Neural cell (in vitro differentiated cells): ENCODE results near the gene SLC51A. TPM values are rescaled to one million over a fixed set of nuclear protein-coding genes. Genes with fewer than 3 reads are reported as not detected.
A peak's percentile ranks its signal among the peaks of the same experiment; 100 is the strongest.

Source experiments
- H2AFZ ChIP-seq: fragments of 200-600, 300-800 bp; sonication (generic), shearing (Covaris generic); 2 replicates; pipeline ENCODE4 v1.6.0; 2014; ENCODE audit warnings: low read depth, mild to moderate bottlenecking, antibody characterized with exemption, low read length, moderate library complexity
- H3F3A ChIP-seq: fragments of 200-600 bp; shearing (Covaris generic); 2 replicates; pipeline ENCODE4 v1.6.1; 2016; ENCODE audit warnings: mild to moderate bottlenecking, moderate library complexity, mixed read lengths, antibody characterized with exemption, low read length; ENCODE audit not compliant: insufficient read depth, poor library complexity, severe bottlenecking
- H3K27ac ChIP-seq: fragments of 200-600, 300-800 bp; sonication (generic), shearing (Covaris generic); 2 replicates; pipeline ENCODE4 v1.5.1; 2014; ENCODE audit warnings: mild to moderate bottlenecking, low read length, moderate library complexity
- H3K27me3 ChIP-seq: fragments of 300-800, 200-600 bp; sonication (generic), shearing (Covaris generic); 2 replicates; pipeline ENCODE4 v1.6.0; 2014; ENCODE audit warnings: mild to moderate bottlenecking, low read depth, low read length, moderate library complexity; ENCODE audit not compliant: insufficient read depth
- H3K36me3 ChIP-seq: fragments of 300-800, 200-600 bp; sonication (generic), shearing (Covaris generic); 2 replicates; pipeline ENCODE4 v1.5.1; 2014; ENCODE audit warnings: mild to moderate bottlenecking, antibody characterized with exemption, low read length, moderate library complexity; ENCODE audit not compliant: insufficient read depth
- H3K4me2 ChIP-seq: fragments of 300-800, 200-600 bp; sonication (generic), shearing (Covaris generic); 2 replicates; pipeline ENCODE4 v1.6.0; 2014; ENCODE audit warnings: mild to moderate bottlenecking, low read length
- H3K4me3 ChIP-seq: fragments of 300-800, 200-600 bp; sonication (generic), shearing (Covaris generic); 2 replicates; pipeline ENCODE4 v1.5.1; 2014; ENCODE audit warnings: mild to moderate bottlenecking, low read length, moderate library complexity
- H3K79me2 ChIP-seq: fragments of 200-600 bp; shearing (Covaris generic); replicated peaks from 2 replicates; pipeline ENCODE4 v1.6.0; 2014; ENCODE audit warnings: mild to moderate bottlenecking, low read length, moderate library complexity; ENCODE audit not compliant: insufficient read depth
- H3K9ac ChIP-seq: fragments of 300-800, 200-600 bp; sonication (generic), shearing (Covaris generic); 2 replicates; pipeline ENCODE4 v1.6.1; 2016; ENCODE audit warnings: mild to moderate bottlenecking, low read length, mixed read lengths
- H3K9me2 ChIP-seq: fragments of 200-600 bp; shearing (Covaris generic); 2 replicates; pipeline ENCODE4 v1.6.1; 2016; ENCODE audit warnings: mild to moderate bottlenecking, low read length, mixed read lengths; ENCODE audit not compliant: insufficient read depth
- H3K9me3 ChIP-seq: fragments of 200-600, 300-800 bp; sonication (generic), shearing (Covaris generic); 2 replicates; pipeline ENCODE4 v1.6.1; 2016; ENCODE audit warnings: mild to moderate bottlenecking, mixed run types, low read length, moderate library complexity, mixed read lengths
- H4K20me1 ChIP-seq: fragments of 200-600 bp; shearing (Covaris generic); 2 replicates; pipeline ENCODE4 v1.6.1; 2016; ENCODE audit warnings: mild to moderate bottlenecking, mixed run types; ENCODE audit not compliant: insufficient read depth
- CTCF ChIP-seq: fragments of 450-650 bp; IDR thresholded peaks from 2 replicates; pipeline ENCODE4 v1.5.1; 2014; ENCODE audit warnings: antibody characterized with exemption, mild to moderate bottlenecking, moderate library complexity; ENCODE audit not compliant: poor library complexity, severe bottlenecking
- EP300 ChIP-seq: fragments of 450-650 bp; conservative IDR thresholded peaks from 2 replicates; pipeline ENCODE4 v1.6.1; 2014; ENCODE audit warnings: antibody characterized with exemption, mild to moderate bottlenecking, moderate library complexity; ENCODE audit not compliant: poor library complexity, severe bottlenecking
- EZH2 ChIP-seq: fragments of 200-600, 300-800 bp; shearing (Covaris generic), sonication (generic); IDR thresholded peaks from 2 replicates; pipeline ENCODE4 v1.6.1; 2014; ENCODE audit warnings: antibody characterized with exemption, low read length, borderline replicate concordance, mild to moderate bottlenecking; ENCODE audit not compliant: insufficient read depth, poor library complexity, severe bottlenecking
- MXI1 ChIP-seq: fragments of 450-650 bp; conservative IDR thresholded peaks from 2 replicates; pipeline ENCODE4 v1.6.1; 2014; ENCODE audit warnings: antibody characterized with exemption, mild to moderate bottlenecking; ENCODE audit not compliant: poor library complexity, severe bottlenecking
- POLR2AphosphoS5 ChIP-seq: IDR thresholded peaks from 2 replicates; pipeline ENCODE4 v1.6.1; 2012
- RAD21 ChIP-seq: fragments of 450-650 bp; conservative IDR thresholded peaks from 2 replicates; pipeline ENCODE4 v1.6.1; 2014; ENCODE audit warnings: antibody characterized with exemption, mild to moderate bottlenecking, moderate library complexity
- REST ChIP-seq: IDR thresholded peaks from 2 replicates; pipeline ENCODE4 v1.6.1; 2012; ENCODE audit warnings: borderline replicate concordance
- SMC3 ChIP-seq: fragments of 450-650 bp; conservative IDR thresholded peaks from 2 replicates; pipeline ENCODE4 v1.6.1; 2014; ENCODE audit warnings: antibody characterized with exemption, mild to moderate bottlenecking, moderate library complexity; ENCODE audit not compliant: poor library complexity
- TAF1 ChIP-seq: IDR thresholded peaks from 2 replicates; pipeline ENCODE4 v1.6.1; 2012; ENCODE audit warnings: low read depth
- polyA plus RNA-seq: library from polyadenylated mRNA; depleted of rRNA; stranded (reverse); fragments of >200 nt; gene quantifications from 2 replicates; pipeline ENCODE4 v1.2.3, GENCODE V29; 2014

SLC51A gene
- polyA plus RNA-seq, 1 donor from 2014 or later: not detected

- peak overlapping the region; percentile 51 for H3K9ac ChIP-seq
- TF ChIP-seq EP300: no peak
- TF ChIP-seq POLR2AphosphoS5: peak; percentile 17
- TF ChIP-seq RAD21: peak; percentile 35
- no peaks in the 10 kb centered on the region for H3K36me3 ChIP-seq
- no peak overlapping the region for H3K4me3 ChIP-seq
- peak overlapping the region; percentile 69 for H2AFZ ChIP-seq
- no peaks in the 10 kb centered on the region for H4K20me1 ChIP-seq
- H3K79me2 ChIP-seq: no peaks in the 10 kb centered on the region
- no peaks in the 10 kb centered on the region for H3K9me2 ChIP-seq
- peak overlapping the region; percentile 70 for H3K27ac ChIP-seq
- H3F3A ChIP-seq: no peaks in the 10 kb centered on the region
- no peaks in the 10 kb centered on the region for H3K27me3 ChIP-seq
- H3K4me2 ChIP-seq: no peak overlapping the region
- no peaks in the 10 kb centered on the region for H3K9me3 ChIP-seq
Measured at GRCh38 chr3:196193133-196193735, 23.1 kb upstream of the SLC51A start.

GRCh38 chr3:196193736-196194541 is 22.4 kb upstream of the SLC51A start:
- H3K4me2 ChIP-seq: no peak overlapping the region
- H3K27me3 ChIP-seq: no peaks in the 10 kb centered on the region
- no peaks in the 10 kb centered on the region for H3K9me3 ChIP-seq
- no peak overlapping the region for H3K9ac ChIP-seq
- peak overlapping the region; percentile 70 for H3K27ac ChIP-seq
- TF ChIP-seq EZH2 (no peak), POLR2AphosphoS5 (no peak), REST (no peak), RAD21 (no peak), EP300 (no peak), SMC3 (no peak), MXI1 (no peak), CTCF (no peak), TAF1 (no peak)
- H2AFZ ChIP-seq: no peak overlapping the region
- no peaks in the 10 kb centered on the region for H3K79me2 ChIP-seq
- H3K9me2 ChIP-seq: no peaks in the 10 kb centered on the region
- H3K36me3 ChIP-seq: no peaks in the 10 kb centered on the region
- no peaks in the 10 kb centered on the region for H3F3A ChIP-seq
- no peak overlapping the region for H3K4me3 ChIP-seq
- H4K20me1 ChIP-seq: no peaks in the 10 kb centered on the region
